Body of pancreas (tissue), 4 donors: ENCODE data around the gene CDK13.

ENCODE experiments used
- CTCF ChIP-seq, 7 experiments: fragments of 450-650 bp in 4 of 7; fragments of 200-600 bp in 3 of 7; sonication (generic) in 3 of 7; IDR thresholded peaks; one replicate each; pipeline ENCODE4 v1.5.1; 2016 to 2019; ENCODE audit warnings: antibody characterized with exemption in 7 of 7
- POLR2A ChIP-seq, 3 donors: fragments of 450-650 bp; IDR thresholded peaks; one replicate each; pipeline ENCODE4 v1.6.1; 2016; ENCODE audit warnings: antibody characterized with exemption in 3 of 3, mild to moderate bottlenecking in 2 of 3

- TF ChIP-seq POLR2A (IDR thresholded peaks at IDR 0.05) (no peak), CTCF (IDR thresholded peaks at IDR 0.05) (no peak)
Measured at GRCh38 chr7:39958038-39958437, 8.0 kb downstream of the CDK13 start.
